Activated T-cell treated with anti-CD3 and anti-CD28 coated beads for 4 hours (primary cell): ENCODE measurements around the gene LAMP2.

Experiments used
- DNase-seq: peaks from one replicate; pipeline ENCODE4 v3.0.0-alpha.2; 2020

The LAMP2 gene

GRCh38 chrX:120453985-120454384, 15.1 kb downstream of the LAMP2 start:
- DNase-seq: no peak

- no peak for DNase-seq
Measured at GRCh38 chrX:120452131-120452530, 17.0 kb downstream of the LAMP2 start.

- DNase-seq: no peak
Measured at GRCh38 chrX:120450163-120450562, 18.9 kb downstream of the LAMP2 start.

GRCh38 chrX:120446498-120446897, 22.6 kb downstream of the LAMP2 start:
- DNase-seq: no peak

- DNase-seq: no peak
Measured at GRCh38 chrX:120439921-120440320, 29.2 kb downstream of the LAMP2 start.

- DNase-seq: no peak
Measured at GRCh38 chrX:120429776-120430540, 39.1 kb downstream of the LAMP2 start.

- DNase-seq: no peak
Measured at GRCh38 chrX:120428309-120428708, 40.8 kb downstream of the LAMP2 start.

- no peak for DNase-seq
Measured at GRCh38 chrX:120426599-120426998, 42.5 kb downstream of the LAMP2 start.

GRCh38 chrX:120419463-120419862, 49.6 kb downstream of the LAMP2 start:
- DNase-seq: no peak

GRCh38 chrX:120408168-120408567, 60.9 kb downstream of the LAMP2 start:
- no peak for DNase-seq

- no peak for DNase-seq
Measured at GRCh38 chrX:120406638-120407037, 62.5 kb downstream of the LAMP2 start.

GRCh38 chrX:120402369-120402768, 66.7 kb downstream of the LAMP2 start:
- DNase-seq: no peak

- DNase-seq: no peak
Measured at GRCh38 chrX:120401301-120401700, 67.8 kb downstream of the LAMP2 start.

GRCh38 chrX:120380699-120381098, 88.4 kb downstream of the LAMP2 start:
- no peak for DNase-seq

- no peak for DNase-seq
Measured at GRCh38 chrX:120379937-120380681, 89.0 kb downstream of the LAMP2 start.

- DNase-seq: no peak
Measured at GRCh38 chrX:120378570-120378969, 90.5 kb downstream of the LAMP2 start.
